ENCODE data around the gene STAG1.

DNA sequence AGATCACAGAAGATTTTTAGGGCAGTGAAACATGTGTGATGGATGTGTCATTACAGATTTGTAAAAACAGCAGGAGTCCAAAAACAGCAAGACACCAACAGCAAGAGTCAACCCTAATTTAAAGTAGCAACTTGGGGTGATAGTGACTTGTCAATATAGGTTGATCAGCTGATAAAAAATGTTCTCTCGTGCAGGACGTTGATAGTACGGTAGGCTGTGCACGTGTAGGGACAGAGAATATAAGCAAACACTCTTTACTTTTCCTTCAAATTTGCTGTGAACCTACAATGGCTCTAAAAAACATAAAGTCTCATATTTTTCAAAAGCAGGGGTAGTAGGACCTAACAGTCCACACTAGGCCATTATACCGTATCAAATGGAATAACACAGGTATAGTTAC, 120.8 kb downstream of the STAG1 start:
- TF ChIP-seq JUND (IDR thresholded peaks at IDR 0.05) (no peak), EGR1 (IDR thresholded peaks at IDR 0.05; ENCODE audit: low read depth in 2 of 2) (no peak)
- TF ChIP-seq, protein P1, sequence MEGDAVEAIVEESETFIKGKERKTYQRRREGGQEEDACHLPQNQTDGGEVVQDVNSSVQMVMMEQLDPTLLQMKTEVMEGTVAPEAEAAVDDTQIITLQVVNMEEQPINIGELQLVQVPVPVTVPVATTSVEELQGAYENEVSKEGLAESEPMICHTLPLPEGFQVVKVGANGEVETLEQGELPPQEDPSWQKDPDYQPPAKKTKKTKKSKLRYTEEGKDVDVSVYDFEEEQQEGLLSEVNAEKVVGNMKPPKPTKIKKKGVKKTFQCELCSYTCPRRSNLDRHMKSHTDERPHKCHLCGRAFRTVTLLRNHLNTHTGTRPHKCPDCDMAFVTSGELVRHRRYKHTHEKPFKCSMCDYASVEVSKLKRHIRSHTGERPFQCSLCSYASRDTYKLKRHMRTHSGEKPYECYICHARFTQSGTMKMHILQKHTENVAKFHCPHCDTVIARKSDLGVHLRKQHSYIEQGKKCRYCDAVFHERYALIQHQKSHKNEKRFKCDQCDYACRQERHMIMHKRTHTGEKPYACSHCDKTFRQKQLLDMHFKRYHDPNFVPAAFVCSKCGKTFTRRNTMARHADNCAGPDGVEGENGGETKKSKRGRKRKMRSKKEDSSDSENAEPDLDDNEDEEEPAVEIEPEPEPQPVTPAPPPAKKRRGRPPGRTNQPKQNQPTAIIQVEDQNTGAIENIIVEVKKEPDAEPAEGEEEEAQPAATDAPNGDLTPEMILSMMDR (IDR thresholded peaks at IDR 0.05; ENCODE audit: low read depth, low read length, missing input control) = no peak
